OCI-LY1 (cell line): Measurements from ENCODE around the gene MRPS10.

Experiments
- CTCF ChIP-seq: fragments of 200-600 bp; sonication (generic), shearing (Covaris generic); IDR thresholded peaks from 2 replicates; pipeline ENCODE4 v1.5.1; 2017; ENCODE audit warnings: mild to moderate bottlenecking, antibody characterized with exemption, low read length, moderate library complexity, mixed read lengths
- EZH2 ChIP-seq: fragments of 200-600 bp; sonication (generic), shearing (Covaris generic); IDR thresholded peaks from 2 replicates; pipeline ENCODE4 v1.8.0; 2017; ENCODE audit warnings: borderline replicate concordance, mixed run types, mild to moderate bottlenecking, antibody characterized with exemption, low read length, moderate library complexity, mixed read lengths

- TF ChIP-seq CTCF (no peak), EZH2 (no peak)
Observed at GRCh38 chr6:42158011-42158410, 59.6 kb downstream of the MRPS10 start.
